ENCODE results near the gene ATP2B1.

The ATP2B1 gene

GRCh38 chr12:89657739-89658138, 50.9 kb downstream of the ATP2B1 start:
- Histone ChIP-seq H3F3A (ENCODE audit: low read depth) (no peaks in the 10 kb centered on the region), H4K20me1 (ENCODE audit: insufficient read depth, low read length, poor library complexity, severe bottlenecking) (no peaks in the 10 kb centered on the region), H3K79me2 (ENCODE audit: insufficient read depth, low read length) (peaks cover 13% of the 10 kb centered on the region; the same call in 1 of the 2 replicates), H3K9ac (ENCODE audit: low read depth, low read length, poor library complexity, severe bottlenecking) (no peak overlapping the region), H3K36me3 (ENCODE audit: insufficient read depth, low read length) (no peaks in the 10 kb centered on the region), H3K4me1 (ENCODE audit: insufficient read depth, low read length, poor library complexity, severe bottlenecking) (no peaks in the 10 kb centered on the region), H2AFZ (ENCODE audit: low read length) (no peak overlapping the region), H3K9me2 (replicated peaks; ENCODE audit: low read depth, low read length) (no peaks in the 10 kb centered on the region), H3K9me3 (ENCODE audit: insufficient read depth, low read depth, low read length) (no peaks in the 10 kb centered on the region), H3K27me3 (ENCODE audit: insufficient read depth, low read length, poor library complexity, severe bottlenecking) (no peaks in the 10 kb centered on the region), H3K4me2 (ENCODE audit: low read depth, low read length, poor library complexity, severe bottlenecking) (no peak overlapping the region), H3K4me3 (ENCODE audit: low read length, poor library complexity, severe bottlenecking) (no peak overlapping the region)
- TF ChIP-seq CTCF (conservative IDR thresholded peaks at IDR 0.05; ENCODE audit: low read length): no peak
- no peak for TF ChIP-seq EZH2phosphoT487 (IDR thresholded peaks at IDR 0.05; ENCODE audit: borderline replicate concordance)

GRCh38 chr12:89657066-89657465, 51.6 kb downstream of the ATP2B1 start:
- H3F3A ChIP-seq (ENCODE audit: low read depth): no peaks in the 10 kb centered on the region
- H3K4me2 ChIP-seq (ENCODE audit: low read depth, low read length, poor library complexity, severe bottlenecking): no peak overlapping the region
- H4K20me1 ChIP-seq (ENCODE audit: insufficient read depth, low read length, poor library complexity, severe bottlenecking): no peaks in the 10 kb centered on the region
- H2AFZ ChIP-seq (ENCODE audit: low read length): no peak overlapping the region
- H3K4me3 ChIP-seq (ENCODE audit: low read length, poor library complexity, severe bottlenecking): no peak overlapping the region
- no peaks in the 10 kb centered on the region for H3K36me3 ChIP-seq (ENCODE audit: insufficient read depth, low read length)
- no peaks in the 10 kb centered on the region for H3K9me2 ChIP-seq (replicated peaks; ENCODE audit: low read depth, low read length)
- H3K9ac ChIP-seq (ENCODE audit: low read depth, low read length, poor library complexity, severe bottlenecking): no peak overlapping the region
- no peaks in the 10 kb centered on the region for H3K9me3 ChIP-seq (ENCODE audit: insufficient read depth, low read depth, low read length)
- no peak for TF ChIP-seq EZH2phosphoT487 (IDR thresholded peaks at IDR 0.05; ENCODE audit: borderline replicate concordance)
- TF ChIP-seq CTCF (conservative IDR thresholded peaks at IDR 0.05; ENCODE audit: low read length): no peak
- H3K79me2 ChIP-seq (ENCODE audit: insufficient read depth, low read length): peaks cover 9% of the 10 kb centered on the region; the same call in 1 of the 2 replicates
- H3K27me3 ChIP-seq (ENCODE audit: insufficient read depth, low read length, poor library complexity, severe bottlenecking): no peaks in the 10 kb centered on the region
- no peaks in the 10 kb centered on the region for H3K4me1 ChIP-seq (ENCODE audit: insufficient read depth, low read length, poor library complexity, severe bottlenecking)

DNA sequence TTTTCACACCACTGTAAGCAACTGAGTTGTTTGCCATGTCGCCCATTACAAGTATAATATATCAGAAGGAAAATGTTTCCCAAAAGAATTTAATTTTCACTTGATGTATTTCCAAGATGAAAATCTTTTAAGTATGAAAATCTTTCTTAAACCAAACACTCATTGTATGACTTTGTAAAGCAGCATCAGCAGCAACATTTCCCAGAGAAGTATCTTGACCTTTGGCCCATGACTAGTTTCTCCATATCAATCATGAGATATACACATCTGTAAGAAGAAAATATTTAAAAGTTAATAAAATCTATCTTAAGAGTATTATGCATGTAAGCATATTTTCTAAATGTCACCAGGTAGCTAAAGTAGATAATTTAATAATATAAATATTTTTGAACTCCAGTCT, 52.8 kb downstream of the ATP2B1 start:
- H3K9ac ChIP-seq (ENCODE audit: low read depth, low read length, poor library complexity, severe bottlenecking): no peak overlapping the region
- H3K4me1 ChIP-seq (ENCODE audit: insufficient read depth, low read length, poor library complexity, severe bottlenecking): no peaks in the 10 kb centered on the region
- no peak overlapping the region for H3K4me3 ChIP-seq (ENCODE audit: low read length, poor library complexity, severe bottlenecking)
- no peaks in the 10 kb centered on the region for H4K20me1 ChIP-seq (ENCODE audit: insufficient read depth, low read length, poor library complexity, severe bottlenecking)
- no peaks in the 10 kb centered on the region for H3K27me3 ChIP-seq (ENCODE audit: insufficient read depth, low read length, poor library complexity, severe bottlenecking)
- no peaks in the 10 kb centered on the region for H3F3A ChIP-seq (ENCODE audit: low read depth)
- H3K9me2 ChIP-seq (replicated peaks; ENCODE audit: low read depth, low read length): no peaks in the 10 kb centered on the region
- H3K79me2 ChIP-seq (ENCODE audit: insufficient read depth, low read length): no peaks in the 10 kb centered on the region
- H3K36me3 ChIP-seq (ENCODE audit: insufficient read depth, low read length): no peaks in the 10 kb centered on the region
- H3K9me3 ChIP-seq (ENCODE audit: insufficient read depth, low read depth, low read length): no peaks in the 10 kb centered on the region
- TF ChIP-seq CTCF (conservative IDR thresholded peaks at IDR 0.05; ENCODE audit: low read length): no peak
- no peak for TF ChIP-seq EZH2phosphoT487 (IDR thresholded peaks at IDR 0.05; ENCODE audit: borderline replicate concordance)
- H3K4me2 ChIP-seq (ENCODE audit: low read depth, low read length, poor library complexity, severe bottlenecking): no peak overlapping the region
- no peak overlapping the region for H2AFZ ChIP-seq (ENCODE audit: low read length)
